Naive B cell (primary cell): ENCODE data around the gene SIRT7. TPM values are rescaled to one million over a fixed set of nuclear protein-coding genes. Genes with fewer than 3 reads are reported as not detected.
A peak's percentile ranks its signal among the peaks of the same experiment; 100 is the strongest.

Experiments used
- ATAC-seq, 2 donors: fragments of 150-1000 bp; cut with Tn5 transposase; 2 replicates each; pipeline ENCODE4 v1.10.0; 2021; ENCODE audit warnings: low read depth in 2 of 2, mild to moderate bottlenecking in 2 of 2, moderate library complexity in 2 of 2
- DNase-seq: peaks from one replicate; pipeline ENCODE4 v3.0.0; 2022
- H3K27ac Mint-ChIP-seq, 6 donors: one replicate each; pipeline ENCODE4 v1.8.0; 2020 to 2022; ENCODE audit warnings: mild to moderate bottlenecking in 6 of 6, mixed read lengths in 6 of 6, moderate library complexity in 5 of 6, inconsistent platforms in 2 of 6
- H3K27me3 Mint-ChIP-seq, 3 donors: one replicate each; pipeline ENCODE4 v1.8.0; 2021 to 2022; ENCODE audit warnings: mixed read lengths in 3 of 3, mild to moderate bottlenecking in 1 of 3
- H3K36me3 Mint-ChIP-seq, 2 donors: one replicate each; pipeline ENCODE4 v1.8.0; 2020 to 2022; ENCODE audit warnings: mixed read lengths in 2 of 2, inconsistent platforms in 1 of 2, mild to moderate bottlenecking in 1 of 2
- H3K4me1 Mint-ChIP-seq, 3 donors: one replicate each; pipeline ENCODE4 v1.8.0; 2020 to 2022; ENCODE audit warnings: mixed read lengths in 3 of 3, inconsistent platforms in 1 of 3, mild to moderate bottlenecking in 1 of 3, moderate library complexity in 1 of 3
- H3K4me3 Mint-ChIP-seq, 8 donors: one replicate each; pipeline ENCODE4 v1.8.0; 2020 to 2022; ENCODE audit warnings: mild to moderate bottlenecking in 8 of 8, mixed read lengths in 8 of 8, moderate library complexity in 8 of 8, inconsistent platforms in 2 of 8
- H3K9me3 Mint-ChIP-seq, 7 donors: one replicate each; pipeline ENCODE4 v1.8.0; 2020 to 2022; ENCODE audit warnings: mixed read lengths in 7 of 7, mild to moderate bottlenecking in 5 of 7, inconsistent platforms in 2 of 7, moderate library complexity in 1 of 7
- polyA plus RNA-seq, 6 donors: library from polyadenylated mRNA; unstranded; fragments of 300-500 nt; fragmentation: Illumina TruSeq; gene quantifications; one replicate each; pipeline ENCODE4 v1.2.3, GENCODE V29; 2021; ENCODE audit warnings: low read depth in 6 of 6

The SIRT7 gene
- polyA plus RNA-seq, 6 donors from 2014 or later: 23.6 to 41.3 (median 30.6) TPM

- H3K36me3 Mint-ChIP-seq: no peaks in the 10 kb centered on the region
- peaks cover 0 to 11% (median 7%) of the 10 kb centered on the region in 3 donors for H3K27me3 Mint-ChIP-seq
- no peak overlapping the region for H3K4me3 Mint-ChIP-seq
- H3K4me1 Mint-ChIP-seq: no peaks in the 10 kb centered on the region
- ATAC-seq (no peak), DNase-seq (no peak)
- H3K27ac Mint-ChIP-seq: peak overlapping the region in 1 of 6 donors; percentile 87
- H3K9me3 Mint-ChIP-seq: peaks cover 0 to 2% (median 0%) of the 10 kb centered on the region in 7 donors
Measured at GRCh38 chr17:81948635-81949378, 30.8 kb upstream of the SIRT7 start.

GRCh38 chr17:81947189-81947588, 29.2 kb upstream of the SIRT7 start, which contains the start of gene MYADML2:
Gene MYADML2, minus strand, starts transcription at chr17:81947233. Its CDS starts 5,492 bp downstream, at chr17:81941741.
- no peak within 1 kb of the TSS for H3K27ac Mint-ChIP-seq

GRCh38 chr17:81944858-81945257, 26.9 kb upstream of the SIRT7 start:
- H3K27ac Mint-ChIP-seq: no peak overlapping the region
- H3K36me3 Mint-ChIP-seq: no peaks in the 10 kb centered on the region
- no peak for ATAC-seq
- H3K4me1 Mint-ChIP-seq: no peaks in the 10 kb centered on the region
- DNase-seq: no peak
- H3K9me3 Mint-ChIP-seq: no peaks in the 10 kb centered on the region
- H3K27me3 Mint-ChIP-seq: peaks cover 0 to 17% (median 7%) of the 10 kb centered on the region in 3 donors
- H3K4me3 Mint-ChIP-seq: no peak overlapping the region

More at GRCh38 chr17:81947189-81947588, 29.2 kb upstream of the SIRT7 start, which contains the start of gene MYADML2:
- Mint-ChIP-seq H3K4me1 (no peaks in the 10 kb centered on the region), H3K27me3 (peaks cover 0 to 11% (median 7%) of the 10 kb centered on the region in 3 donors), H3K9me3 (peaks cover 0 to 2% (median 0%) of the 10 kb centered on the region in 7 donors), H3K36me3 (no peaks in the 10 kb centered on the region), H3K4me3 (no peak within 1 kb of the TSS)
- ATAC-seq (no peak), DNase-seq (no peak)

GRCh38 chr17:81942167-81942553, 24.2 kb upstream of the SIRT7 start:
- Mint-ChIP-seq H3K4me1 (peaks cover 5 to 10% (median 7%) of the 10 kb centered on the region in 3 donors), H3K27ac (no peak overlapping the region), H3K27me3 (peaks cover 0 to 10% (median 4%) of the 10 kb centered on the region in 3 donors), H3K4me3 (no peak overlapping the region), H3K36me3 (no peaks in the 10 kb centered on the region), H3K9me3 (no peaks in the 10 kb centered on the region)
- ATAC-seq: no peak
- no peak for DNase-seq

- no peak overlapping the region for H3K4me3 Mint-ChIP-seq
- peaks cover 5 to 11% (median 7%) of the 10 kb centered on the region in 3 donors for H3K4me1 Mint-ChIP-seq
- ATAC-seq (no peak), DNase-seq (no peak)
- no peak overlapping the region for H3K27ac Mint-ChIP-seq
- H3K9me3 Mint-ChIP-seq: no peaks in the 10 kb centered on the region
- H3K27me3 Mint-ChIP-seq: peaks cover 0 to 6% (median 0%) of the 10 kb centered on the region in 3 donors
- no peaks in the 10 kb centered on the region for H3K36me3 Mint-ChIP-seq
Measured at GRCh38 chr17:81941484-81942166, 23.6 kb upstream of the SIRT7 start.

GRCh38 chr17:81940538-81941483, 22.8 kb upstream of the SIRT7 start:
- Mint-ChIP-seq H3K4me3 (no peak overlapping the region), H3K27me3 (peaks cover 0 to 6% (median 0%) of the 10 kb centered on the region in 3 donors), H3K27ac (no peak overlapping the region), H3K9me3 (no peaks in the 10 kb centered on the region), H3K36me3 (no peaks in the 10 kb centered on the region), H3K4me1 (peaks cover 5 to 16% (median 7%) of the 10 kb centered on the region in 3 donors)
- DNase-seq (no peak), ATAC-seq (no peak)

- Mint-ChIP-seq H3K27me3 (peaks cover 0 to 6% (median 0%) of the 10 kb centered on the region in 3 donors), H3K36me3 (no peaks in the 10 kb centered on the region), H3K4me3 (no peak overlapping the region), H3K27ac (peak overlapping the region in 1 of 6 donors; percentile 38), H3K4me1 (peaks cover 5 to 19% (median 7%) of the 10 kb centered on the region in 3 donors), H3K9me3 (no peaks in the 10 kb centered on the region)
- DNase-seq: no peak
- ATAC-seq: no peak
Measured at GRCh38 chr17:81939881-81940385, 22.0 kb upstream of the SIRT7 start.

GRCh38 chr17:81939218-81939617, 21.2 kb upstream of the SIRT7 start:
- H3K4me1 Mint-ChIP-seq: peaks cover 5 to 19% (median 7%) of the 10 kb centered on the region in 3 donors

GRCh38 chr17:81935709-81936084, 17.7 kb upstream of the SIRT7 start:
- peaks cover 5 to 22% (median 12%) of the 10 kb centered on the region in 3 donors for H3K4me1 Mint-ChIP-seq
- H3K27ac Mint-ChIP-seq: peak overlapping the region in 1 of 6 donors; percentile 74
- H3K36me3 Mint-ChIP-seq: no peaks in the 10 kb centered on the region
- peak overlapping the region in 7 of 8 donors; percentile 33 to 71 (median 45) for H3K4me3 Mint-ChIP-seq
- H3K9me3 Mint-ChIP-seq: no peaks in the 10 kb centered on the region
- DNase-seq (no peak), ATAC-seq (no peak)
- peaks cover 0 to 21% (median 15%) of the 10 kb centered on the region in 3 donors for H3K27me3 Mint-ChIP-seq

More at GRCh38 chr17:81939218-81939617, 21.2 kb upstream of the SIRT7 start:
- H3K4me3 Mint-ChIP-seq: peak overlapping the region in 1 of 8 donors; percentile 77
- H3K27ac Mint-ChIP-seq: peak overlapping the region in 1 of 6 donors; percentile 83
- no peak for ATAC-seq
- no peaks in the 10 kb centered on the region for H3K36me3 Mint-ChIP-seq
- H3K9me3 Mint-ChIP-seq: no peaks in the 10 kb centered on the region
- no peak for DNase-seq
- peaks cover 0 to 6% (median 0%) of the 10 kb centered on the region in 3 donors for H3K27me3 Mint-ChIP-seq

GRCh38 chr17:81934850-81935708, 17.1 kb upstream of the SIRT7 start:
- H3K4me3 Mint-ChIP-seq: peak overlapping the region in 5 of 8 donors; percentile 20 to 67 (median 45)
- peaks cover 0 to 21% (median 15%) of the 10 kb centered on the region in 3 donors for H3K27me3 Mint-ChIP-seq
- no peaks in the 10 kb centered on the region for H3K9me3 Mint-ChIP-seq
- DNase-seq (no peak), ATAC-seq (no peak)
- no peak overlapping the region for H3K27ac Mint-ChIP-seq
- peaks cover 5 to 22% (median 12%) of the 10 kb centered on the region in 3 donors for H3K4me1 Mint-ChIP-seq
- no peaks in the 10 kb centered on the region for H3K36me3 Mint-ChIP-seq

- Mint-ChIP-seq H3K27me3 (peaks cover 0 to 29% (median 17%) of the 10 kb centered on the region in 3 donors), H3K27ac (peak overlapping the region in 2 of 6 donors; percentile 12 to 54), H3K4me3 (no peak overlapping the region), H3K4me1 (peaks cover 5 to 22% (median 13%) of the 10 kb centered on the region in 3 donors), H3K9me3 (no peaks in the 10 kb centered on the region), H3K36me3 (no peaks in the 10 kb centered on the region)
- ATAC-seq (no peak), DNase-seq (no peak)
Measured at GRCh38 chr17:81934098-81934757, 16.3 kb upstream of the SIRT7 start.
